Lung (tissue), 12 donors: Measurements from ENCODE around the gene SS18L1. TPM values are rescaled to one million over a fixed set of nuclear protein-coding genes. Genes with fewer than 3 reads are reported as not detected.

Experiments used
- ATAC-seq: fragments of 200-7000 bp; cut with Tn5 transposase; one replicate; pipeline ENCODE4 v1.9.1; 2020; ENCODE audit warnings: moderate number of reproducible peaks; ENCODE audit not compliant: insufficient read depth, low FRiP score
- DNase-seq, 3 donors: peaks; one replicate each; pipeline ENCODE4 v3.0.0-alpha.2; 2013 to 2017
- H3K27ac ChIP-seq, 2 donors: one replicate each; pipeline ENCODE4 v1.5.1; 2013; ENCODE audit warnings: mild to moderate bottlenecking in 2 of 2, moderate library complexity in 2 of 2, control low read depth in 1 of 2, inconsistent platforms in 1 of 2, low read depth in 1 of 2, low read length in 1 of 2
- H3K27me3 ChIP-seq, 3 donors: one replicate each; pipeline ENCODE4 v1.5.1; 2013; ENCODE audit warnings: low read length in 2 of 3; ENCODE audit not compliant: control insufficient read depth in 3 of 3, insufficient read depth in 3 of 3
- H3K36me3 ChIP-seq, 4 donors: one replicate each; pipeline ENCODE4 v1.5.1; 2013; ENCODE audit warnings: low read length in 4 of 4, mild to moderate bottlenecking in 1 of 4, moderate library complexity in 1 of 4; ENCODE audit not compliant: control insufficient read depth in 4 of 4, insufficient read depth in 4 of 4
- H3K4me1 ChIP-seq, 5 donors: one replicate each; pipeline ENCODE4 v1.5.1; 2013; ENCODE audit warnings: low read length in 5 of 5, mild to moderate bottlenecking in 2 of 5, moderate library complexity in 1 of 5; ENCODE audit not compliant: control insufficient read depth in 5 of 5, insufficient read depth in 5 of 5
- H3K4me3 ChIP-seq: one replicate; pipeline ENCODE4 v1.5.1; 2013; ENCODE audit warnings: mild to moderate bottlenecking, control low read depth, moderate library complexity
- H3K9ac ChIP-seq, 2 donors: one replicate each; pipeline ENCODE4 v1.5.1; 2013; ENCODE audit warnings: low read length in 2 of 2, control low read depth in 1 of 2; ENCODE audit not compliant: insufficient read depth in 1 of 2
- H3K9me3 ChIP-seq, 4 donors: one replicate each; pipeline ENCODE4 v1.5.1; 2013; ENCODE audit warnings: low read length in 3 of 4, mild to moderate bottlenecking in 1 of 4, moderate library complexity in 1 of 4; ENCODE audit not compliant: control insufficient read depth in 4 of 4, insufficient read depth in 3 of 4
- WGBS, 2 donors: extraction: QIAGEN DNeasy Blood & Tissue Kit; methylation state at CpG; one replicate each; pipeline ENCODE4 v1.1.7; 2013; 5-methylcytosine and 5-hydroxymethylcytosine counted together
- polyA plus RNA-seq, 2 donors: library from polyadenylated mRNA; stranded (reverse); fragments of 200-250 nt; gene quantifications; one replicate each; pipeline ENCODE4 v1.2.1, GENCODE V29; 2013
- total RNA-seq, 2 donors: library from RNA; depleted of rRNA in 1 of 2; stranded (reverse); fragments of >200 nt in 1 of 2; gene quantifications; one replicate each; pipeline ENCODE4 v1.2.1, GENCODE V29; 2014 to 2021
- TF ChIP-seq, protein P1 (sequence below): IDR thresholded peaks from 2 replicates; pipeline ENCODE4 v1.5.1; 2012; ENCODE audit warnings: mild to moderate bottlenecking; ENCODE audit errors: control extremely low read depth, extremely low read depth
- donor health status: control.
- donor health status: control.
- donor health status: Bipolar disorder and iron deficiency.
- donor health status: healthy.
- donor health status: DM: yes; HTN: yes; CAD: no.

SS18L1 gene
- total and polyA plus RNA-seq, 4 donors: 7.2 to 24.1 (median 14.9) TPM

DNA sequence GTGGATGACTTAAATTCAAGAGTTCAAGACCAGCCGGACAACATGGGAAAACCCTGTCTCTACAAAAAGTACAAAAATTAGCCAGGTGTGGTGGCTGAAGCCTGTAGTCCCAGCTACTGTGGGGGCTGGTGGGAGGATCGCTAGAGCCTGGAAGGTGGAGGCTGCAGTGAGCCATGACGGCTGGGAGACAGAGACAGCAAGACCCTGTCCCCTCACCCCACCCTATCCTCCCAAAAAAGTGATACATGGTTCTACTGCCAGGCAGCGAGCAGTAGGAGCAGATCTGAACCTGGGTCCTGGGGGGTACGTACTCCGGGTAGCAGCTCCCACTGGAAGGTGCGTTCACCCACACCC, 2.5 kb upstream of the SS18L1 start:
- ATAC-seq (no peak), DNase-seq (no peak)
- no peaks in the 10 kb centered on the region for H3K27me3 ChIP-seq
- H3K27ac ChIP-seq: peak overlapping the region in 1 of 2 donors; percentile 13
- H3K4me1 ChIP-seq: peaks cover 4 to 26% (median 16%) of the 10 kb centered on the region in 5 donors
- H3K36me3 ChIP-seq: peaks cover 31 to 45% (median 39%) of the 10 kb centered on the region in 4 donors
- TF ChIP-seq, protein P1, sequence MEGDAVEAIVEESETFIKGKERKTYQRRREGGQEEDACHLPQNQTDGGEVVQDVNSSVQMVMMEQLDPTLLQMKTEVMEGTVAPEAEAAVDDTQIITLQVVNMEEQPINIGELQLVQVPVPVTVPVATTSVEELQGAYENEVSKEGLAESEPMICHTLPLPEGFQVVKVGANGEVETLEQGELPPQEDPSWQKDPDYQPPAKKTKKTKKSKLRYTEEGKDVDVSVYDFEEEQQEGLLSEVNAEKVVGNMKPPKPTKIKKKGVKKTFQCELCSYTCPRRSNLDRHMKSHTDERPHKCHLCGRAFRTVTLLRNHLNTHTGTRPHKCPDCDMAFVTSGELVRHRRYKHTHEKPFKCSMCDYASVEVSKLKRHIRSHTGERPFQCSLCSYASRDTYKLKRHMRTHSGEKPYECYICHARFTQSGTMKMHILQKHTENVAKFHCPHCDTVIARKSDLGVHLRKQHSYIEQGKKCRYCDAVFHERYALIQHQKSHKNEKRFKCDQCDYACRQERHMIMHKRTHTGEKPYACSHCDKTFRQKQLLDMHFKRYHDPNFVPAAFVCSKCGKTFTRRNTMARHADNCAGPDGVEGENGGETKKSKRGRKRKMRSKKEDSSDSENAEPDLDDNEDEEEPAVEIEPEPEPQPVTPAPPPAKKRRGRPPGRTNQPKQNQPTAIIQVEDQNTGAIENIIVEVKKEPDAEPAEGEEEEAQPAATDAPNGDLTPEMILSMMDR: no peak
- H3K4me3 ChIP-seq: no peak overlapping the region
- H3K9ac ChIP-seq: no peak overlapping the region
- no peaks in the 10 kb centered on the region for H3K9me3 ChIP-seq
- WGBS, 2 donors: 80 to 92% methylated on average over 7 of the region's 7 CpGs

DNA sequence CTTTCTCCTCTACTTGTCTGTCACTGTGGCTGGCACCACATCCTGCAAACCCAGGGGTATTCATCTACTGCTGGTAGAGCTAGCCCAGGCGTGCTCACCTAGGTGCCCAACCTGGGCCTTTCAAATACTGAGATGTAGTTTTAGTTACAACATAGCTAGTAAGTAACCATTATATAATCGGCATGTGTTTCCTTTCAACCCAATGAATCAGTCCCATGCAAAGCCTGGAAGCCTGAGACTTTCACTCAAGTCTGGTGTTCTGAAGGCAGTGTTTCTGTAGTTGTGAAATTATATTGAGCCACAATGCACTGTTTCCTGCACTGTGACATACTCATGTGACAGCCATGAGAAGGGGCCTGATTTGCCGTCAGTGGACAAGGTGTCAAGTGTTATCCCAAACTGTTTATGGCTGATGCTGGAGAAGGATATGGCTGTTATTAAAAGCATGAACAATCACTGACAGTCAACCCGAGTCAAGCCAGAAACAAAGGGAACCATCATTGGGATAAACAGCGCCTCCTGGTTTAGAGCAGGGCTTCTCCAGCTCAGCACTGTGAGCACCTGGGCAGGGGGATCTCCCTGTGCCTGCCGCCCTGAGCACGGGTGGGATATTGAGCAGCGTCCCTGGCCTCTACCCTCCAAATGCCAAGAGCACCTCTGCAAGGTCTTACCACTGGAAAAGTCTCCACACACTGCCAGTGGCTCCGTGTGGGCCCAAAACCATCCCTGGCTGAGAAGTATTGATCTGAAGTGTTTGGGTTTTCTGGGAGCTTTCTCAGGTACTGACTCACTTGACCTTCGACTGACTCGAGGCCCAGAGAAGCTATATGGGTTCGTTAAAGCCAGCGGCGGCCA, 1.9 kb upstream of the SS18L1 start:
- Histone ChIP-seq H3K4me3 (peak overlapping the region; percentile 98), H3K36me3 (peaks cover 31 to 40% (median 38%) of the 10 kb centered on the region in 4 donors), H3K27me3 (no peaks in the 10 kb centered on the region), H3K9me3 (no peaks in the 10 kb centered on the region), H3K4me1 (peaks cover 4 to 26% (median 16%) of the 10 kb centered on the region in 5 donors), H3K27ac (peak overlapping the region; percentile 22 to 98), H3K9ac (peak overlapping the region; percentile 36 to 59)
- WGBS, 2 donors: 21% methylated on average over 14 of the region's 14 CpGs
- TF ChIP-seq, protein P1: no peak
- ATAC-seq: no peak
- DNase-seq: no peak

- Histone ChIP-seq H3K4me3 (peak overlapping the region; percentile 98), H3K36me3 (peaks cover 25 to 32% (median 31%) of the 10 kb centered on the region in 4 donors), H3K9ac (peak overlapping the region; percentile 59 to 75), H3K27me3 (no peaks in the 10 kb centered on the region), H3K9me3 (no peaks in the 10 kb centered on the region), H3K27ac (peak overlapping the region; percentile 97 to 98), H3K4me1 (peaks cover 4 to 27% (median 16%) of the 10 kb centered on the region in 5 donors)
- TF ChIP-seq, protein P1: no peak
- DNase-seq (no peak), ATAC-seq (peak; percentile 4)
- WGBS, 2 donors: 1% methylated on average over 71 of the region's 71 CpGs
Observed at GRCh38 chr20:62142252-62143080, 1.1 kb upstream of the SS18L1 start.
